ENCODE data around the gene CES4A. TPM values are rescaled to one million over a fixed set of nuclear protein-coding genes. Genes with fewer than 3 reads are reported as not detected.

CES4A gene
- polyA plus RNA-seq, 1 of the 3 experiments (the other 2 are of a cell fraction) = 7.3 TPM

DNA sequence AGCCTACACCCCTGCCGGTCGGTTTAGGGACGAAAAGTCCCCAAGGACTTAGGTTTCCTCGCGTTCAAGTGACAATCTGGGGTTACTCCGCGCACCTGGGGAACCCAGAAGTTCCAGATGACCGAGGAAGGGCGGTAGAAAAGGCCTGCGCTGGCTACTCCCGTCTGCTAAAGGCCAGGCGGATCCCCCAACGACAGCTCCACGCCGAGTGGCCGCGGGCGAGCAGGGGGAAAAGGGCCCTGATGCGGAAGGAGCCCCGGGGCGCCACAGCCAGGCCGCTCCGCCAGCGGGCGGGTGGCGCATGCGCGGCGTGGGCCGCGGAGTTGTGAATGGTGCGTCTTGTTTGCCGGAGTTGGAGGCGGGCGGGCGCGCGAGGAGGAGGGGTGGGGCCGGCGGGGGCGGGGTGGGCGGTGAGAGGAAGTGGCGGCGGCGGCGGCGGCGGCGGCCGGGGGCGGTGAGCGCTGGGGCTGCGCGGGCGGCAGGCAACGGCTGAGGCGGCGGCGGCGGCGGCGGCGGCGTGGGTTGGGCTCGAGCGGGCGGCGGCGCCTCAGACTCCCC, 40.4 kb downstream of the CES4A start, which contains the start of gene CBFB (continued):
- TF ChIP-seq, protein P1, sequence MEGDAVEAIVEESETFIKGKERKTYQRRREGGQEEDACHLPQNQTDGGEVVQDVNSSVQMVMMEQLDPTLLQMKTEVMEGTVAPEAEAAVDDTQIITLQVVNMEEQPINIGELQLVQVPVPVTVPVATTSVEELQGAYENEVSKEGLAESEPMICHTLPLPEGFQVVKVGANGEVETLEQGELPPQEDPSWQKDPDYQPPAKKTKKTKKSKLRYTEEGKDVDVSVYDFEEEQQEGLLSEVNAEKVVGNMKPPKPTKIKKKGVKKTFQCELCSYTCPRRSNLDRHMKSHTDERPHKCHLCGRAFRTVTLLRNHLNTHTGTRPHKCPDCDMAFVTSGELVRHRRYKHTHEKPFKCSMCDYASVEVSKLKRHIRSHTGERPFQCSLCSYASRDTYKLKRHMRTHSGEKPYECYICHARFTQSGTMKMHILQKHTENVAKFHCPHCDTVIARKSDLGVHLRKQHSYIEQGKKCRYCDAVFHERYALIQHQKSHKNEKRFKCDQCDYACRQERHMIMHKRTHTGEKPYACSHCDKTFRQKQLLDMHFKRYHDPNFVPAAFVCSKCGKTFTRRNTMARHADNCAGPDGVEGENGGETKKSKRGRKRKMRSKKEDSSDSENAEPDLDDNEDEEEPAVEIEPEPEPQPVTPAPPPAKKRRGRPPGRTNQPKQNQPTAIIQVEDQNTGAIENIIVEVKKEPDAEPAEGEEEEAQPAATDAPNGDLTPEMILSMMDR (IDR thresholded peaks at IDR 0.05) = peak; percentile 16; the same call in 1 of the 2 replicates
- TF ChIP-seq ELF1 (IDR thresholded peaks at IDR 0.05) (peak; percentile 78), RFX5 (IDR thresholded peaks at IDR 0.05; ENCODE audit: low read length) (no peak), EZH2phosphoT487 (IDR thresholded peaks at IDR 0.05; ENCODE audit: borderline replicate concordance, low read depth) (no peak), YY1 (IDR thresholded peaks at IDR 0.05; ENCODE audit: low read depth) (no peak), TCF12 (IDR thresholded peaks at IDR 0.05) (no peak), GABPA (IDR thresholded peaks at IDR 0.05; ENCODE audit: low read depth) (no peak), RAD21 (IDR thresholded peaks at IDR 0.05; ENCODE audit: low read length) (no peak), POLR2AphosphoS5 (IDR thresholded peaks at IDR 0.05; ENCODE audit: low read depth, low read length) (peak; percentile 95), MXI1 (IDR thresholded peaks at IDR 0.05; ENCODE audit: low read depth, low read length) (no peak), FOSL2 (IDR thresholded peaks at IDR 0.05; ENCODE audit: borderline replicate concordance, low read depth) (no peak), NFIC (IDR thresholded peaks at IDR 0.05; ENCODE audit: borderline replicate concordance) (no peak), FOXM1 (IDR thresholded peaks at IDR 0.05; ENCODE audit: low read depth) (no peak), RCOR1 (IDR thresholded peaks at IDR 0.05; ENCODE audit: low read length) (no peak), SMC3 (IDR thresholded peaks at IDR 0.05; ENCODE audit: low read depth, low read length) (no peak), CHD2 (IDR thresholded peaks at IDR 0.05; ENCODE audit: low read length, partially characterized antibody) (no peak)
- TF ChIP-seq, protein P2, sequence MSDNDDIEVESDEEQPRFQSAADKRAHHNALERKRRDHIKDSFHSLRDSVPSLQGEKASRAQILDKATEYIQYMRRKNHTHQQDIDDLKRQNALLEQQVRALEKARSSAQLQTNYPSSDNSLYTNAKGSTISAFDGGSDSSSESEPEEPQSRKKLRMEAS (IDR thresholded peaks at IDR 0.05; ENCODE audit: low read depth) = peak; percentile 21; the same call in 1 of the 2 replicates
- TF ChIP-seq, protein P3, sequence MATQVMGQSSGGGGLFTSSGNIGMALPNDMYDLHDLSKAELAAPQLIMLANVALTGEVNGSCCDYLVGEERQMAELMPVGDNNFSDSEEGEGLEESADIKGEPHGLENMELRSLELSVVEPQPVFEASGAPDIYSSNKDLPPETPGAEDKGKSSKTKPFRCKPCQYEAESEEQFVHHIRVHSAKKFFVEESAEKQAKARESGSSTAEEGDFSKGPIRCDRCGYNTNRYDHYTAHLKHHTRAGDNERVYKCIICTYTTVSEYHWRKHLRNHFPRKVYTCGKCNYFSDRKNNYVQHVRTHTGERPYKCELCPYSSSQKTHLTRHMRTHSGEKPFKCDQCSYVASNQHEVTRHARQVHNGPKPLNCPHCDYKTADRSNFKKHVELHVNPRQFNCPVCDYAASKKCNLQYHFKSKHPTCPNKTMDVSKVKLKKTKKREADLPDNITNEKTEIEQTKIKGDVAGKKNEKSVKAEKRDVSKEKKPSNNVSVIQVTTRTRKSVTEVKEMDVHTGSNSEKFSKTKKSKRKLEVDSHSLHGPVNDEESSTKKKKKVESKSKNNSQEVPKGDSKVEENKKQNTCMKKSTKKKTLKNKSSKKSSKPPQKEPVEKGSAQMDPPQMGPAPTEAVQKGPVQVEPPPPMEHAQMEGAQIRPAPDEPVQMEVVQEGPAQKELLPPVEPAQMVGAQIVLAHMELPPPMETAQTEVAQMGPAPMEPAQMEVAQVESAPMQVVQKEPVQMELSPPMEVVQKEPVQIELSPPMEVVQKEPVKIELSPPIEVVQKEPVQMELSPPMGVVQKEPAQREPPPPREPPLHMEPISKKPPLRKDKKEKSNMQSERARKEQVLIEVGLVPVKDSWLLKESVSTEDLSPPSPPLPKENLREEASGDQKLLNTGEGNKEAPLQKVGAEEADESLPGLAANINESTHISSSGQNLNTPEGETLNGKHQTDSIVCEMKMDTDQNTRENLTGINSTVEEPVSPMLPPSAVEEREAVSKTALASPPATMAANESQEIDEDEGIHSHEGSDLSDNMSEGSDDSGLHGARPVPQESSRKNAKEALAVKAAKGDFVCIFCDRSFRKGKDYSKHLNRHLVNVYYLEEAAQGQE (IDR thresholded peaks at IDR 0.05; ENCODE audit: low read depth, low read length) = 0 out of 2 replicates have a peak, but pooled peaks have one; percentile 13
- TF ChIP-seq, protein P4, sequence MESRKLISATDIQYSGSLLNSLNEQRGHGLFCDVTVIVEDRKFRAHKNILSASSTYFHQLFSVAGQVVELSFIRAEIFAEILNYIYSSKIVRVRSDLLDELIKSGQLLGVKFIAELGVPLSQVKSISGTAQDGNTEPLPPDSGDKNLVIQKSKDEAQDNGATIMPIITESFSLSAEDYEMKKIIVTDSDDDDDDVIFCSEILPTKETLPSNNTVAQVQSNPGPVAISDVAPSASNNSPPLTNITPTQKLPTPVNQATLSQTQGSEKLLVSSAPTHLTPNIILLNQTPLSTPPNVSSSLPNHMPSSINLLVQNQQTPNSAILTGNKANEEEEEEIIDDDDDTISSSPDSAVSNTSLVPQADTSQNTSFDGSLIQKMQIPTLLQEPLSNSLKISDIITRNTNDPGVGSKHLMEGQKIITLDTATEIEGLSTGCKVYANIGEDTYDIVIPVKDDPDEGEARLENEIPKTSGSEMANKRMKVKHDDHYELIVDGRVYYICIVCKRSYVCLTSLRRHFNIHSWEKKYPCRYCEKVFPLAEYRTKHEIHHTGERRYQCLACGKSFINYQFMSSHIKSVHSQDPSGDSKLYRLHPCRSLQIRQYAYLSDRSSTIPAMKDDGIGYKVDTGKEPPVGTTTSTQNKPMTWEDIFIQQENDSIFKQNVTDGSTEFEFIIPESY (IDR thresholded peaks at IDR 0.05; ENCODE audit: borderline replicate concordance, low read depth) = no peak
- TF ChIP-seq, protein P5, sequence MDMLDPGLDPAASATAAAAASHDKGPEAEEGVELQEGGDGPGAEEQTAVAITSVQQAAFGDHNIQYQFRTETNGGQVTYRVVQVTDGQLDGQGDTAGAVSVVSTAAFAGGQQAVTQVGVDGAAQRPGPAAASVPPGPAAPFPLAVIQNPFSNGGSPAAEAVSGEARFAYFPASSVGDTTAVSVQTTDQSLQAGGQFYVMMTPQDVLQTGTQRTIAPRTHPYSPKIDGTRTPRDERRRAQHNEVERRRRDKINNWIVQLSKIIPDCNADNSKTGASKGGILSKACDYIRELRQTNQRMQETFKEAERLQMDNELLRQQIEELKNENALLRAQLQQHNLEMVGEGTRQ (IDR thresholded peaks at IDR 0.05; ENCODE audit: borderline replicate concordance, low read depth, low read length) = no peak
- TF ChIP-seq, protein P6, sequence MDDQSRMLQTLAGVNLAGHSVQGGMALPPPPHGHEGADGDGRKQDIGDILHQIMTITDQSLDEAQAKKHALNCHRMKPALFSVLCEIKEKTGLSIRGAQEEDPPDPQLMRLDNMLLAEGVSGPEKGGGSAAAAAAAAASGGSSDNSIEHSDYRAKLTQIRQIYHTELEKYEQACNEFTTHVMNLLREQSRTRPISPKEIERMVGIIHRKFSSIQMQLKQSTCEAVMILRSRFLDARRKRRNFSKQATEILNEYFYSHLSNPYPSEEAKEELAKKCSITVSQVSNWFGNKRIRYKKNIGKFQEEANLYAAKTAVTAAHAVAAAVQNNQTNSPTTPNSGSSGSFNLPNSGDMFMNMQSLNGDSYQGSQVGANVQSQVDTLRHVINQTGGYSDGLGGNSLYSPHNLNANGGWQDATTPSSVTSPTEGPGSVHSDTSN (IDR thresholded peaks at IDR 0.05) = no peak
